Astrocyte of the cerebellum (primary cell): ENCODE results near the gene TKTL1.

ENCODE experiments used
- DNase-seq: peaks from one replicate; pipeline ENCODE4 v3.0.0-alpha.2; 2011; ENCODE audit warnings: low read depth
- H3K4me3 ChIP-seq: 2 replicates; pipeline ENCODE4 v1.5.1; 2011; ENCODE audit warnings: mild to moderate bottlenecking, low read depth, low read length, moderate library complexity
- CTCF ChIP-seq: IDR thresholded peaks from 2 replicates; pipeline ENCODE4 v1.5.1; 2012; ENCODE audit warnings: low read length, low read depth, moderate library complexity, mild to moderate bottlenecking; ENCODE audit errors: missing control alignments
- in situ Hi-C: cut with HindIII; loops from 2 replicates; pipeline ENCODE4 v1.10.0; 2017; ENCODE audit warnings: low sequenced_read_pairs

The TKTL1 gene

GRCh38 chrX:154307202-154307601 lies 11.6 kb downstream of the TKTL1 start:
- TF ChIP-seq CTCF, result no peak
- DNase-seq, result no peak
- no peak overlapping the region for H3K4me3 ChIP-seq
- in situ Hi-C loops, result no loop called here

GRCh38 chrX:154308108-154308946 lies 12.7 kb downstream of the TKTL1 start:
- in situ Hi-C loops, result no loop called here
- DNase-seq, result no peak
- H3K4me3 ChIP-seq, result no peak overlapping the region
- TF ChIP-seq CTCF, result peak; percentile 68

- TF ChIP-seq CTCF, result no peak
- in situ Hi-C loops, result no loop called here
- no peak for DNase-seq
- no peak overlapping the region for H3K4me3 ChIP-seq
Measured at GRCh38 chrX:154309041-154309775, 13.6 kb downstream of the TKTL1 start.

GRCh38 chrX:154310616-154311536 lies 15.3 kb downstream of the TKTL1 start:
- TF ChIP-seq CTCF, result no peak
- H3K4me3 ChIP-seq, result no peak overlapping the region
- DNase-seq, result no peak
- in situ Hi-C loops, result no loop called here

GRCh38 chrX:154312116-154312515 lies 16.5 kb downstream of the TKTL1 start:
- no peak for TF ChIP-seq CTCF
- H3K4me3 ChIP-seq, result no peak overlapping the region
- no peak for DNase-seq
- in situ Hi-C loops, result no loop called here

- in situ Hi-C loops, result no loop called here
- DNase-seq, result no peak
- TF ChIP-seq CTCF, result no peak
- no peak overlapping the region for H3K4me3 ChIP-seq
Measured at GRCh38 chrX:154313147-154313546, 17.6 kb downstream of the TKTL1 start.
